GM12878 (cell line): ENCODE data around the gene PILRB. TPM values are rescaled to one million over a fixed set of nuclear protein-coding genes. Genes with fewer than 3 reads are reported as not detected.
"Not testable (repeated sequence)": the region's sequence is repeated elsewhere in the genome, so short reads cannot be mapped to it uniquely, and the experiment has no call there.

Source experiments
- ATAC-seq: fragments of 200-7000 bp; cut with Tn5 transposase; 3 replicates; pipeline ENCODE4 v1.9.1; 2020; ENCODE audit warnings: mild to moderate bottlenecking, moderate library complexity
- BruUV-seq: library from RNA; stranded (reverse); fragments of 400-500 nt; replicated peaks from 2 replicates; lab custom pipeline; 2021; lab: Mats Ljungman, UMichigan
- CTCF ChIA-PET: fragments of 300-600 bp; sonication (Branson Sonifier 250); formaldehyde crosslinking; extraction: SDS; loops from one replicate; lab custom pipeline; 2021; ENCODE audit warnings: inconsistent platforms; lab: Yijun Ruan, JAX
- POLR2A ChIA-PET: fragments of 350-600 bp; formaldehyde crosslinking; extraction: SDS; loops from one replicate; lab custom pipeline; 2021; ENCODE audit warnings: inconsistent platforms; lab: Charles Lee
- RAD21 ChIA-PET: fragments of 300-600 bp; sonication (Branson Sonifier 250); formaldehyde crosslinking; loops from one replicate; lab custom pipeline; 2023; ENCODE audit warnings: antibody characterized with exemption; ENCODE audit not compliant: unreplicated experiment; lab: Charles Lee
- SMC1A ChIA-PET: fragments of 300-600 bp; sonication (Branson Sonifier 250); formaldehyde crosslinking; loops from one replicate; lab custom pipeline; 2023; ENCODE audit not compliant: unreplicated experiment, uncharacterized antibody; lab: Charles Lee
- DNase-seq: peaks from one replicate; pipeline ENCODE4 v3.0.0-alpha.2; 2011; ENCODE audit warnings: low read depth, low spot score
- FAIRE-seq: peaks from 3 replicates; lab custom pipeline; 2011; peaks lifted over from hg19 to GRCh38; lab: Jason Lieb, UNC
- H2AFZ ChIP-seq: 2 replicates; pipeline ENCODE4 v1.6.0; 2011; ENCODE audit warnings: low read depth, low read length, control low read depth; ENCODE audit not compliant: control insufficient read depth
- H3K27ac ChIP-seq: 2 replicates; pipeline ENCODE4 v1.5.1; 2011; ENCODE audit warnings: control low read depth; ENCODE audit not compliant: control insufficient read depth, insufficient read depth
- H3K27me3 ChIP-seq, 2 experiments: replicated peaks in 1 of 2; 2 replicates each; pipeline versions ENCODE4 v1.6.0 to v1.6.1; 2011; ENCODE audit warnings: low read length in 1 of 2; ENCODE audit not compliant: control insufficient read depth in 2 of 2, insufficient read depth in 2 of 2
- H3K36me3 ChIP-seq, 2 experiments: 2 replicates each; pipeline ENCODE4 v1.5.1; 2011; ENCODE audit warnings: low read length in 1 of 2; ENCODE audit not compliant: control insufficient read depth in 2 of 2, insufficient read depth in 2 of 2
- H3K4me1 ChIP-seq: 2 replicates; pipeline ENCODE4 v1.6.1; 2011; ENCODE audit warnings: mild to moderate bottlenecking, low read length, moderate library complexity, mixed read lengths; ENCODE audit not compliant: control insufficient read depth, insufficient read depth
- H3K4me2 ChIP-seq: 2 replicates; pipeline ENCODE4 v1.6.0; 2011; ENCODE audit warnings: control low read depth; ENCODE audit not compliant: control insufficient read depth, insufficient read depth
- H3K4me3 ChIP-seq: fragments of 200-600 bp; sonication (generic); 2 replicates; pipeline ENCODE4 v1.5.1; 2016
- H3K79me2 ChIP-seq: 2 replicates; pipeline ENCODE4 v1.6.0; 2011; ENCODE audit warnings: low read length; ENCODE audit not compliant: control insufficient read depth, insufficient read depth
- H3K9ac ChIP-seq: 2 replicates; pipeline ENCODE4 v1.8.0; 2011; ENCODE audit warnings: low read length, control low read depth, mixed read lengths; ENCODE audit not compliant: control insufficient read depth, insufficient read depth
- H3K9me3 ChIP-seq: replicated peaks from 3 replicates; pipeline ENCODE4 v1.5.1; 2011; ENCODE audit warnings: mild to moderate bottlenecking, low read length; ENCODE audit not compliant: control insufficient read depth, insufficient read depth
- H4K20me1 ChIP-seq: 2 replicates; pipeline ENCODE4 v1.6.0; 2011; ENCODE audit not compliant: control insufficient read depth, insufficient read depth
- BCL11A ChIP-seq: IDR thresholded peaks from 2 replicates; pipeline ENCODE4 v1.6.1; 2011; ENCODE audit warnings: low read depth, low read length
- CEBPB ChIP-seq, 2 experiments: fragments of 150-350 bp in 1 of 2; IDR thresholded peaks; 2 replicates each; pipeline ENCODE4 v1.6.1; 2012 to 2014; ENCODE audit warnings: low read depth in 2 of 2, low read length in 2 of 2, borderline replicate concordance in 1 of 2, inconsistent platforms in 1 of 2
- FOXK2 ChIP-seq: fragments of 450-650 bp; IDR thresholded peaks from 2 replicates; pipeline ENCODE4 v1.6.1; 2017; ENCODE audit warnings: mild to moderate bottlenecking, moderate library complexity
- whole genome bisulfite sequencing: methylation state at CpG from one replicate; pipeline ENCODE4 v1.1.6; 2016; ENCODE audit warnings: low lambda C conversion rate; ENCODE audit not compliant: insufficient replicate concordance, insufficient coverage; ENCODE audit errors: missing lambda C conversion rate; 5-methylcytosine and 5-hydroxymethylcytosine counted together
- in situ Hi-C: fragments of 300-500 bp; cut with MboI; formaldehyde crosslinking; loops from 9 replicates; pipeline ENCODE4 v1.14.3; 2018; ENCODE audit warnings: mixed read lengths
- intact Hi-C: fragments of 100-400 bp; cut with micrococcal nuclease; formaldehyde crosslinking; loops from one replicate; pipeline ENCODE4 v1.14.2; 2022; ENCODE audit not compliant: unreplicated experiment
- polyA plus RNA-seq, 11 experiments: library from polyadenylated mRNA; depleted of rRNA in 4 of 11; unstranded in 6 of 11; stranded (reverse) in 5 of 11; fragments of >200 nt; fragmentation: Nextera tagmentation in 4 of 11; fragmentation: Illumina TruSeq in 1 of 11; extraction: Ambion mirVana in 4 of 11; extraction: Trizol in 1 of 11; gene quantifications; 1 replicate in 1 of 11; 2 replicates in 10 of 11; pipeline versions ENCODE4 v1.2.1 to v1.2.3, GENCODE V29; 2011 to 2016; ENCODE audit warnings: inconsistent platforms in 2 of 11, missing spikeins in 2 of 11, low read depth in 1 of 11
- total RNA-seq, 4 experiments: library from RNA; depleted of rRNA in 3 of 4; stranded (reverse); fragments of >200 nt in 3 of 4; fragmentation: Illumina TruSeq in 1 of 4; extraction: Trizol in 1 of 4; gene quantifications; 2 replicates each; pipeline versions ENCODE4 v1.2.1 to v1.2.3, GENCODE V29; 2013 to 2021
- TF ChIP-seq, protein P1 (sequence below), 3 experiments: IDR thresholded peaks in 2 of 3; conservative IDR thresholded peaks in 1 of 3; 2 replicates each; pipeline ENCODE4 v1.5.1; 2011; ENCODE audit warnings: low read depth in 3 of 3, low read length in 3 of 3, mild to moderate bottlenecking in 3 of 3, control low read depth in 2 of 3, moderate library complexity in 2 of 3, inconsistent platforms in 1 of 3, mixed read lengths in 1 of 3; ENCODE audit not compliant: control insufficient read depth in 2 of 3, insufficient read depth in 1 of 3; ENCODE audit errors: extremely low read depth in 1 of 3

The PILRB gene
- total and polyA plus RNA-seq, 10 of the 15 experiments (the other 5 are each of a cell fraction or from before 2014, with no cell fraction given), result 2.6 to 50.3 (median 22.0) TPM

DNA sequence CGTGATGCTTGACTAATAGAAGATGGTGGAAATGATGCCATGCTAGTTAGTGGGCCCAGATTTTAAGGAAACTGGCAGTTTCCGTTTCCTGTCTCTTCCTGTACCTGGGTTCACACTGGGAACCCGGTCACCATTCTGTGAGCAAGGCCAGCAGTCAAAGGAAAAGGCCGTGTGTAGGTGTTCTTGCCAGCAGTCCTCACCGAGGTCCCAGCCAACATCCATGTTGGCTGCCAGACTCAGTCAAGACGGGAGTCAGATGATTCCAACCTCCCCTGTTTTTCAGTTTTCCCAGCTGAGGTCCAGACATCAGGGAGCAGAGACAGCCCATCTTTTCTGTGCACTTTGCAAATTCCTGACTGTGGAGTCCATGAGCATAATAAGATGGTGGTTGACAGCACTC lies 15.2 kb upstream of the PILRB start (continued):
- TF ChIP-seq FOXK2 (no peak), CEBPB (IDR thresholded peaks at IDR 0.05; ENCODE audit: borderline replicate concordance in 1 of 2, low read depth in 2 of 2, low read length in 2 of 2) (no peak), BCL11A (no peak)

DNA sequence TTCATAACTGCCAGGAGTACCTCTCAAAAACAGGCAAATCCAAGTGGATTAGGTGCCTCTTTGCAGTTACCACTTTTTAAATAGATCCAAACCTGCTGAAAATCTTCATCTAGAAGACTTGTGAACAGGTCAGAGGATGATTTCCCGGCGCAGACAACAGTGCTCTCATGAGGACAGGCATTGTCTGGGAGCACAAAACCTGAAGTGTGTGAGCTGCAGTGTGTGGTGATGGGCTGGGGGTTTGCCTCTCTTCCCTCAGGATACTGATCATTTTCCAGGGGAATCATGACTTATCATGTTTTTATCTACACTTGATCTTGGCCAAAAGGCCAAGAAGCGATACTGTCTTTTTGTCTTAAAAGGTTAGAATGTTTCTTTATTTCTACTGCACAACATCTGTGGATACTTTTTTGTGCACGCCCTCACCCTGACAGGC lies 13.8 kb upstream of the PILRB start:
- peaks cover 12% of the 10 kb centered on the region for H3K79me2 ChIP-seq
- DNase-seq, H3K9ac ChIP-seq, H3K4me3 ChIP-seq, in situ Hi-C loops, H2AFZ ChIP-seq, FAIRE-seq, H3K27me3 ChIP-seq, H3K27ac ChIP-seq, H4K20me1 ChIP-seq, H3K9me3 ChIP-seq: not testable (repeated sequence)
- peak; percentile 6 for ATAC-seq
- RAD21 ChIA-PET, result interaction anchor here (1.0 to 5.0 kb wide), 6 partner anchors 64 to 212 kb away, joined by 3 to 15 read pairs (median 7); partner anchors contain the start of gene MEPCE
- intact Hi-C loops, result loop anchor here (5.0 kb wide), 1 partner anchor 212 kb away; no protein-coding TSS in a partner anchor
- H3K4me1 ChIP-seq, result peaks cover 15% of the 10 kb centered on the region
- TSS peak; percentile 95 for BruUV-seq
- SMC1A ChIA-PET, result interaction anchor here (1.0 to 4.4 kb wide), 6 partner anchors 9 to 211 kb away, joined by 3 to 25 read pairs (median 6); no protein-coding TSS in a partner anchor
- CTCF ChIA-PET, result interaction anchor here (0.6 to 7.0 kb wide), 21 partner anchors 20 to 261 kb away, joined by 3 to 69 read pairs (median 4); partner anchors contain the start of genes AP4M1, MCM7 and PVRIG
- TF ChIP-seq, protein P1, sequence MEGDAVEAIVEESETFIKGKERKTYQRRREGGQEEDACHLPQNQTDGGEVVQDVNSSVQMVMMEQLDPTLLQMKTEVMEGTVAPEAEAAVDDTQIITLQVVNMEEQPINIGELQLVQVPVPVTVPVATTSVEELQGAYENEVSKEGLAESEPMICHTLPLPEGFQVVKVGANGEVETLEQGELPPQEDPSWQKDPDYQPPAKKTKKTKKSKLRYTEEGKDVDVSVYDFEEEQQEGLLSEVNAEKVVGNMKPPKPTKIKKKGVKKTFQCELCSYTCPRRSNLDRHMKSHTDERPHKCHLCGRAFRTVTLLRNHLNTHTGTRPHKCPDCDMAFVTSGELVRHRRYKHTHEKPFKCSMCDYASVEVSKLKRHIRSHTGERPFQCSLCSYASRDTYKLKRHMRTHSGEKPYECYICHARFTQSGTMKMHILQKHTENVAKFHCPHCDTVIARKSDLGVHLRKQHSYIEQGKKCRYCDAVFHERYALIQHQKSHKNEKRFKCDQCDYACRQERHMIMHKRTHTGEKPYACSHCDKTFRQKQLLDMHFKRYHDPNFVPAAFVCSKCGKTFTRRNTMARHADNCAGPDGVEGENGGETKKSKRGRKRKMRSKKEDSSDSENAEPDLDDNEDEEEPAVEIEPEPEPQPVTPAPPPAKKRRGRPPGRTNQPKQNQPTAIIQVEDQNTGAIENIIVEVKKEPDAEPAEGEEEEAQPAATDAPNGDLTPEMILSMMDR (IDR thresholded peaks at IDR 0.05 in 2 of 3, conservative IDR thresholded peaks at IDR 0.05 in 1 of 3; ENCODE audit: control insufficient read depth in 2 of 3, extremely low read depth in 1 of 3, insufficient read depth in 1 of 3, low read depth in 3 of 3, low read length in 3 of 3), result peak in 1 of 3 experiments; percentile 41; a peak in 1 of 6 replicates
- POLR2A ChIA-PET, result interaction anchor here (0.5 kb wide), 1 partner anchor 8 kb away, joined by 3 read pairs; no protein-coding TSS in a partner anchor
- peaks cover 8 to 30% of the 10 kb centered on the region in 2 experiments for H3K36me3 ChIP-seq
- 82% methylated on average over 3 of the region's 4 CpGs for WGBS
- peak overlapping the region; percentile 13; the same call in 1 of the 2 replicates for H3K4me2 ChIP-seq
